Liver (tissue), 10 donors: ENCODE results near the gene ZNF48. TPM values are rescaled to one million over a fixed set of nuclear protein-coding genes. Genes with fewer than 3 reads are reported as not detected.

Experiments
- DNase-seq: peaks from one replicate; pipeline ENCODE4 v3.0.0-alpha.2; 2017; ENCODE audit warnings: low spot score
- H3K27ac ChIP-seq, 2 donors: one replicate each; pipeline ENCODE4 v1.7.0; 2013; ENCODE audit warnings: inconsistent platforms in 2 of 2, low read length in 2 of 2, control low read depth in 1 of 2, low read depth in 1 of 2, mild to moderate bottlenecking in 1 of 2
- H3K27me3 ChIP-seq, 4 donors: one replicate each; pipeline versions ENCODE4 v1.6.1 to v1.7.0; 2013; ENCODE audit warnings: low read length in 3 of 4, inconsistent platforms in 1 of 4, mild to moderate bottlenecking in 1 of 4, moderate library complexity in 1 of 4; ENCODE audit not compliant: control insufficient read depth in 4 of 4, insufficient read depth in 4 of 4
- H3K36me3 ChIP-seq, 4 donors: one replicate each; pipeline versions ENCODE4 v1.6.1 to v1.7.0; 2013; ENCODE audit warnings: low read length in 3 of 4, mild to moderate bottlenecking in 3 of 4, low read depth in 1 of 4, moderate library complexity in 1 of 4; ENCODE audit not compliant: control insufficient read depth in 4 of 4, insufficient read depth in 3 of 4
- H3K4me1 ChIP-seq, 4 donors: one replicate each; pipeline versions ENCODE4 v1.6.1 to v1.7.0; 2013; ENCODE audit warnings: low read length in 3 of 4, mild to moderate bottlenecking in 3 of 4, moderate library complexity in 1 of 4; ENCODE audit not compliant: control insufficient read depth in 4 of 4, insufficient read depth in 4 of 4
- H3K4me3 ChIP-seq, 3 donors: one replicate each; pipeline versions ENCODE4 v1.6.1 to v1.7.0; 2013; ENCODE audit warnings: low read length in 3 of 3, control low read depth in 1 of 3, low read depth in 1 of 3, mild to moderate bottlenecking in 1 of 3
- H3K9ac ChIP-seq, 2 donors: one replicate each; pipeline ENCODE4 v1.7.0; 2013; ENCODE audit warnings: low read length in 2 of 2, mild to moderate bottlenecking in 2 of 2, moderate library complexity in 2 of 2, control low read depth in 1 of 2, low read depth in 1 of 2
- H3K9me3 ChIP-seq, 4 donors: one replicate each; pipeline versions ENCODE4 v1.6.1 to v1.7.0; 2013; ENCODE audit warnings: low read length in 3 of 4; ENCODE audit not compliant: control insufficient read depth in 4 of 4
- EGR1 ChIP-seq, 2 donors: IDR thresholded peaks; 2 replicates each; pipeline ENCODE4 v1.6.1; 2016 to 2018; ENCODE audit warnings: antibody characterized with exemption in 2 of 2, low read depth in 2 of 2
- FOXA1 ChIP-seq: IDR thresholded peaks from 2 replicates; pipeline ENCODE4 v1.6.1; 2016; ENCODE audit warnings: antibody characterized with exemption
- FOXA2 ChIP-seq: IDR thresholded peaks from 2 replicates; pipeline ENCODE4 v1.6.1; 2016; ENCODE audit warnings: antibody characterized with exemption
- GABPA ChIP-seq, 2 donors: IDR thresholded peaks in 1 of 2; conservative IDR thresholded peaks in 1 of 2; 2 replicates each; pipeline ENCODE4 v1.6.1; 2016; ENCODE audit warnings: antibody characterized with exemption in 2 of 2, mild to moderate bottlenecking in 1 of 2, moderate library complexity in 1 of 2
- HNF4A ChIP-seq, 2 donors: conservative IDR thresholded peaks; 2 replicates each; pipeline ENCODE4 v1.6.1; 2016; ENCODE audit warnings: antibody characterized with exemption in 2 of 2, mild to moderate bottlenecking in 2 of 2
- HNF4G ChIP-seq: IDR thresholded peaks from 2 replicates; pipeline ENCODE4 v1.6.1; 2016; ENCODE audit warnings: antibody characterized with exemption
- JUND ChIP-seq, 2 donors: IDR thresholded peaks; 2 replicates each; pipeline ENCODE4 v1.6.1; 2016; ENCODE audit warnings: antibody characterized with exemption in 2 of 2
- NR2F2 ChIP-seq: IDR thresholded peaks from 2 replicates; pipeline ENCODE4 v1.6.1; 2016; ENCODE audit warnings: antibody characterized with exemption
- RAD21 ChIP-seq, 2 donors: IDR thresholded peaks; 2 replicates each; pipeline ENCODE4 v1.6.1; 2016; ENCODE audit warnings: antibody characterized with exemption in 2 of 2, mild to moderate bottlenecking in 2 of 2
- RXRA ChIP-seq, 2 donors: IDR thresholded peaks; 2 replicates each; pipeline ENCODE4 v1.6.1; 2017 to 2018; ENCODE audit warnings: antibody characterized with exemption in 2 of 2, mild to moderate bottlenecking in 1 of 2
- SP1 ChIP-seq: IDR thresholded peaks from 2 replicates; pipeline ENCODE4 v1.6.1; 2018; ENCODE audit warnings: antibody characterized with exemption, mild to moderate bottlenecking
- TAF1 ChIP-seq: conservative IDR thresholded peaks from 2 replicates; pipeline ENCODE4 v1.6.1; 2016; ENCODE audit warnings: antibody characterized with exemption, mild to moderate bottlenecking
- YY1 ChIP-seq: IDR thresholded peaks from 2 replicates; pipeline ENCODE4 v1.6.1; 2016; ENCODE audit warnings: antibody characterized with exemption, mild to moderate bottlenecking
- WGBS: extraction: QIAGEN DNeasy Blood & Tissue Kit; methylation state at CpG from one replicate; pipeline ENCODE4 v1.1.7; 2013; 5-methylcytosine and 5-hydroxymethylcytosine counted together
- polyA plus RNA-seq, 2 donors: library from polyadenylated mRNA; stranded (reverse) in 1 of 2; unstranded in 1 of 2; fragments of 200-250 nt in 1 of 2; fragments of >200 nt in 1 of 2; fragmentation: Nextera tagmentation in 1 of 2; extraction: Ambion mirVana in 1 of 2; gene quantifications; one replicate each; pipeline versions ENCODE4 v1.2.1 to v1.2.3, GENCODE V29; 2013 to 2015
- small RNA-seq: library from RNA; depleted of rRNA; stranded (forward); fragments of <200 nt; gene quantifications from one replicate; pipeline ENCODE3, GENCODE V24; 2014
- total RNA-seq, 2 donors: library from RNA; depleted of rRNA; stranded (reverse); fragments of >200 nt; gene quantifications; one replicate each; pipeline ENCODE4 v1.2.3, GENCODE V29; 2014
- TF ChIP-seq, protein P1 (sequence below): fragments of 150-350 bp; IDR thresholded peaks from 2 replicates; pipeline ENCODE4 v1.5.1; 2017; ENCODE audit warnings: improper control_type of control experiment, low read depth, low read length; ENCODE audit not compliant: missing input control
- TF ChIP-seq, protein P2 (sequence below): IDR thresholded peaks from 2 replicates; pipeline ENCODE4 v1.6.1; 2016; ENCODE audit warnings: antibody characterized with exemption
- TF ChIP-seq, protein P3 (sequence below): IDR thresholded peaks from 2 replicates; pipeline ENCODE4 v1.6.1; 2016; ENCODE audit warnings: antibody characterized with exemption
- TF ChIP-seq, protein P4 (sequence below): IDR thresholded peaks from 2 replicates; pipeline ENCODE4 v1.6.1; 2016; ENCODE audit warnings: antibody characterized with exemption, mild to moderate bottlenecking
- TF ChIP-seq, protein P5 (sequence below): IDR thresholded peaks from 2 replicates; pipeline ENCODE4 v1.6.1; 2016; ENCODE audit warnings: antibody characterized with exemption
- donor health status: healthy.
- donor health status: healthy.
- donor health status: healthy.
- donor health status: healthy.
- donor health status: healthy.

Gene ZNF48
- total and polyA plus RNA-seq, 4 donors: 2.3 to 4.7 (median 3.1) TPM

DNA sequence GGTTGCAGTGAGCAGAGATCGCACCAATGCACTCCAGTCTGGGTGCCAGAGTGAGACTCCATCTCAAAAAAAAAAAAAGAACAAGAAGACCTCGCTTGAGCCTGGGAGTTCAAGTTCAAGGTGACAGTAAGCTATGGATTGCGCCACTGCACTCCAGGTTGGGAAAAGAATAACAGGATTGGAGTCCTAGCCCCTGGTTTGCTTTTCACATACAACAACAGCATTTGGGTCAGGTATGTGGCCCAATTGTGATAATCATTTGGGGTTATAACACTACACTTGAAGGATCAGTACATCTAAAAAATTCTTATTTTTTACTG, 53.9 kb downstream of the ZNF48 start:
- DNase-seq: no peak
- 78% methylated on average over 3 of the region's 3 CpGs for WGBS
- Histone ChIP-seq H3K27me3 (no peaks in the 10 kb centered on the region), H3K4me3 (no peak overlapping the region), H3K36me3 (no peaks in the 10 kb centered on the region), H3K4me1 (peaks cover 2 to 21% (median 13%) of the 10 kb centered on the region in 4 donors), H3K9me3 (no peaks in the 10 kb centered on the region), H3K9ac (no peak overlapping the region), H3K27ac (no peak overlapping the region)
- TF ChIP-seq SP1: no peak
- no peak for TF ChIP-seq YY1
- no peak for TF ChIP-seq RXRA (IDR thresholded peaks at IDR 0.05)
- no peak for TF ChIP-seq FOXA2
- no peak for TF ChIP-seq HNF4A (conservative IDR thresholded peaks at IDR 0.05)
- TF ChIP-seq RAD21 (IDR thresholded peaks at IDR 0.05): no peak
- TF ChIP-seq, protein P1, sequence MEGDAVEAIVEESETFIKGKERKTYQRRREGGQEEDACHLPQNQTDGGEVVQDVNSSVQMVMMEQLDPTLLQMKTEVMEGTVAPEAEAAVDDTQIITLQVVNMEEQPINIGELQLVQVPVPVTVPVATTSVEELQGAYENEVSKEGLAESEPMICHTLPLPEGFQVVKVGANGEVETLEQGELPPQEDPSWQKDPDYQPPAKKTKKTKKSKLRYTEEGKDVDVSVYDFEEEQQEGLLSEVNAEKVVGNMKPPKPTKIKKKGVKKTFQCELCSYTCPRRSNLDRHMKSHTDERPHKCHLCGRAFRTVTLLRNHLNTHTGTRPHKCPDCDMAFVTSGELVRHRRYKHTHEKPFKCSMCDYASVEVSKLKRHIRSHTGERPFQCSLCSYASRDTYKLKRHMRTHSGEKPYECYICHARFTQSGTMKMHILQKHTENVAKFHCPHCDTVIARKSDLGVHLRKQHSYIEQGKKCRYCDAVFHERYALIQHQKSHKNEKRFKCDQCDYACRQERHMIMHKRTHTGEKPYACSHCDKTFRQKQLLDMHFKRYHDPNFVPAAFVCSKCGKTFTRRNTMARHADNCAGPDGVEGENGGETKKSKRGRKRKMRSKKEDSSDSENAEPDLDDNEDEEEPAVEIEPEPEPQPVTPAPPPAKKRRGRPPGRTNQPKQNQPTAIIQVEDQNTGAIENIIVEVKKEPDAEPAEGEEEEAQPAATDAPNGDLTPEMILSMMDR: no peak
- TF ChIP-seq EGR1 (IDR thresholded peaks at IDR 0.05; ENCODE audit: low read depth in 2 of 2): no peak
- TF ChIP-seq TAF1: no peak
- TF ChIP-seq FOXA1: no peak
- TF ChIP-seq, protein P2, sequence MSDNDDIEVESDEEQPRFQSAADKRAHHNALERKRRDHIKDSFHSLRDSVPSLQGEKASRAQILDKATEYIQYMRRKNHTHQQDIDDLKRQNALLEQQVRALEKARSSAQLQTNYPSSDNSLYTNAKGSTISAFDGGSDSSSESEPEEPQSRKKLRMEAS: no peak
- TF ChIP-seq, protein P3, sequence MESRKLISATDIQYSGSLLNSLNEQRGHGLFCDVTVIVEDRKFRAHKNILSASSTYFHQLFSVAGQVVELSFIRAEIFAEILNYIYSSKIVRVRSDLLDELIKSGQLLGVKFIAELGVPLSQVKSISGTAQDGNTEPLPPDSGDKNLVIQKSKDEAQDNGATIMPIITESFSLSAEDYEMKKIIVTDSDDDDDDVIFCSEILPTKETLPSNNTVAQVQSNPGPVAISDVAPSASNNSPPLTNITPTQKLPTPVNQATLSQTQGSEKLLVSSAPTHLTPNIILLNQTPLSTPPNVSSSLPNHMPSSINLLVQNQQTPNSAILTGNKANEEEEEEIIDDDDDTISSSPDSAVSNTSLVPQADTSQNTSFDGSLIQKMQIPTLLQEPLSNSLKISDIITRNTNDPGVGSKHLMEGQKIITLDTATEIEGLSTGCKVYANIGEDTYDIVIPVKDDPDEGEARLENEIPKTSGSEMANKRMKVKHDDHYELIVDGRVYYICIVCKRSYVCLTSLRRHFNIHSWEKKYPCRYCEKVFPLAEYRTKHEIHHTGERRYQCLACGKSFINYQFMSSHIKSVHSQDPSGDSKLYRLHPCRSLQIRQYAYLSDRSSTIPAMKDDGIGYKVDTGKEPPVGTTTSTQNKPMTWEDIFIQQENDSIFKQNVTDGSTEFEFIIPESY: no peak
- TF ChIP-seq, protein P4, sequence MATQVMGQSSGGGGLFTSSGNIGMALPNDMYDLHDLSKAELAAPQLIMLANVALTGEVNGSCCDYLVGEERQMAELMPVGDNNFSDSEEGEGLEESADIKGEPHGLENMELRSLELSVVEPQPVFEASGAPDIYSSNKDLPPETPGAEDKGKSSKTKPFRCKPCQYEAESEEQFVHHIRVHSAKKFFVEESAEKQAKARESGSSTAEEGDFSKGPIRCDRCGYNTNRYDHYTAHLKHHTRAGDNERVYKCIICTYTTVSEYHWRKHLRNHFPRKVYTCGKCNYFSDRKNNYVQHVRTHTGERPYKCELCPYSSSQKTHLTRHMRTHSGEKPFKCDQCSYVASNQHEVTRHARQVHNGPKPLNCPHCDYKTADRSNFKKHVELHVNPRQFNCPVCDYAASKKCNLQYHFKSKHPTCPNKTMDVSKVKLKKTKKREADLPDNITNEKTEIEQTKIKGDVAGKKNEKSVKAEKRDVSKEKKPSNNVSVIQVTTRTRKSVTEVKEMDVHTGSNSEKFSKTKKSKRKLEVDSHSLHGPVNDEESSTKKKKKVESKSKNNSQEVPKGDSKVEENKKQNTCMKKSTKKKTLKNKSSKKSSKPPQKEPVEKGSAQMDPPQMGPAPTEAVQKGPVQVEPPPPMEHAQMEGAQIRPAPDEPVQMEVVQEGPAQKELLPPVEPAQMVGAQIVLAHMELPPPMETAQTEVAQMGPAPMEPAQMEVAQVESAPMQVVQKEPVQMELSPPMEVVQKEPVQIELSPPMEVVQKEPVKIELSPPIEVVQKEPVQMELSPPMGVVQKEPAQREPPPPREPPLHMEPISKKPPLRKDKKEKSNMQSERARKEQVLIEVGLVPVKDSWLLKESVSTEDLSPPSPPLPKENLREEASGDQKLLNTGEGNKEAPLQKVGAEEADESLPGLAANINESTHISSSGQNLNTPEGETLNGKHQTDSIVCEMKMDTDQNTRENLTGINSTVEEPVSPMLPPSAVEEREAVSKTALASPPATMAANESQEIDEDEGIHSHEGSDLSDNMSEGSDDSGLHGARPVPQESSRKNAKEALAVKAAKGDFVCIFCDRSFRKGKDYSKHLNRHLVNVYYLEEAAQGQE: no peak
- TF ChIP-seq JUND (IDR thresholded peaks at IDR 0.05): no peak
- TF ChIP-seq, protein P5, sequence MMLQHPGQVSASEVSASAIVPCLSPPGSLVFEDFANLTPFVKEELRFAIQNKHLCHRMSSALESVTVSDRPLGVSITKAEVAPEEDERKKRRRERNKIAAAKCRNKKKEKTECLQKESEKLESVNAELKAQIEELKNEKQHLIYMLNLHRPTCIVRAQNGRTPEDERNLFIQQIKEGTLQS: no peak
- no peak for TF ChIP-seq NR2F2
- TF ChIP-seq GABPA (IDR thresholded peaks at IDR 0.05 in 1 of 2, conservative IDR thresholded peaks at IDR 0.05 in 1 of 2): no peak
- TF ChIP-seq HNF4G: no peak

Small RNA genes lying within 50 kb of the gene (small RNA-seq; reads per million reads assigned to genes)
- gene RF00406: 0.42 reads per million, percentile 47 among the genes with 10 or more reads in this experiment

Other genes starting within 250 kb of the ZNF48 start
- 10 to 100 TPM; 12.7 to 26.7 TPM for gene CORO1A, start 211.8 kb upstream of the ZNF48 start, total RNA-seq
- gene CORO1A, start 211.8 kb upstream of the ZNF48 start, polyA plus RNA-seq: 10 to 100 TPM in 1 of 2 donors, 1 to 10 TPM in 1; 6.0 to 16.7 TPM
- 10 to 100 TPM; 21.2 to 79.8 TPM for gene BOLA2B, start 201.8 kb upstream of the ZNF48 start, total RNA-seq
- gene BOLA2B, start 201.8 kb upstream of the ZNF48 start, polyA plus RNA-seq: 10 to 100 TPM; 47.6 to 66.0 TPM
- 10 to 100 TPM; 37.1 to 37.9 TPM for gene SLX1A, start 201.5 kb upstream of the ZNF48 start, total RNA-seq
- 10 to 100 TPM; 46.1 to 55.2 TPM for gene SLX1A, start 201.5 kb upstream of the ZNF48 start, polyA plus RNA-seq
- gene SULT1A3, start 196.2 kb upstream of the ZNF48 start, total RNA-seq: 1 to 10 TPM; 2.8 to 9.4 TPM
- 10 to 100 TPM; 12.6 to 13.8 TPM for gene SULT1A3, start 196.2 kb upstream of the ZNF48 start, polyA plus RNA-seq
- gene NPIPB13, start 146.9 kb upstream of the ZNF48 start, total RNA-seq: 1 to 10 TPM; 1.3 to 1.5 TPM
- gene NPIPB13, start 146.9 kb upstream of the ZNF48 start, polyA plus RNA-seq: 1 to 10 TPM in 1 of 2 donors, under 1 TPM in 1; 0.70 to 1.4 TPM
- 10 to 100 TPM; 10.0 TPM for gene CD2BP2, start 40.1 kb upstream of the ZNF48 start, total RNA-seq
- 10 to 100 TPM; 13.4 to 15.4 TPM for gene CD2BP2, start 40.1 kb upstream of the ZNF48 start, polyA plus RNA-seq
- 10 to 100 TPM; 16.1 to 16.5 TPM for gene TBC1D10B, start 24.9 kb upstream of the ZNF48 start, total RNA-seq
- gene TBC1D10B, start 24.9 kb upstream of the ZNF48 start, polyA plus RNA-seq: 1 to 10 TPM; 3.6 to 9.2 TPM
- gene MYL11, start 20.6 kb upstream of the ZNF48 start, total RNA-seq: under 1 TPM in 1 of 2 donors, not detected in 1; 0.70 TPM
- not detected for gene MYL11, start 20.6 kb upstream of the ZNF48 start, polyA plus RNA-seq
- 1 to 10 TPM in 1 of 2 donors, under 1 TPM in 1; 0.42 to 1.0 TPM for gene SEPTIN1, start 12.9 kb upstream of the ZNF48 start, total RNA-seq
- gene SEPTIN1, start 12.9 kb upstream of the ZNF48 start, polyA plus RNA-seq: 1 to 10 TPM; 1.4 to 2.8 TPM
- gene ZNF771, start 12.2 kb downstream of the ZNF48 start, total RNA-seq: 1 to 10 TPM; 2.6 to 8.0 TPM
- 1 to 10 TPM; 5.2 to 5.3 TPM for gene ZNF771, start 12.2 kb downstream of the ZNF48 start, polyA plus RNA-seq
- 10 to 100 TPM in 1 of 2 donors, 1 to 10 TPM in 1; 6.0 to 12.0 TPM for gene DCTPP1, start 34.6 kb downstream of the ZNF48 start, total RNA-seq
- gene DCTPP1, start 34.6 kb downstream of the ZNF48 start, polyA plus RNA-seq: 10 to 100 TPM; 18.1 to 18.8 TPM
- gene SEPHS2, start 50.5 kb downstream of the ZNF48 start, total RNA-seq: 100 to 1,000 TPM in 1 of 2 donors, 10 to 100 TPM in 1; 50.1 to 122 TPM
- gene SEPHS2, start 50.5 kb downstream of the ZNF48 start, polyA plus RNA-seq: 100 to 1,000 TPM; 143 to 241 TPM
- 10 to 100 TPM in 1 of 2 donors, 1 to 10 TPM in 1; 9.4 to 11.8 TPM for gene ITGAL, start 77.3 kb downstream of the ZNF48 start, total RNA-seq
- 1 to 10 TPM; 4.3 to 4.4 TPM for gene ITGAL, start 77.3 kb downstream of the ZNF48 start, polyA plus RNA-seq
- 10 to 100 TPM in 1 of 2 donors, 1 to 10 TPM in 1; 8.9 to 12.8 TPM for gene ZNF768, start 131.1 kb downstream of the ZNF48 start, total RNA-seq
- gene ZNF768, start 131.1 kb downstream of the ZNF48 start, polyA plus RNA-seq: 10 to 100 TPM in 1 of 2 donors, 1 to 10 TPM in 1; 2.2 to 16.9 TPM
- 10 to 100 TPM in 1 of 2 donors, 1 to 10 TPM in 1; 6.9 to 10.5 TPM for gene ZNF747, start 139.4 kb downstream of the ZNF48 start, total RNA-seq
- gene ZNF747, start 139.4 kb downstream of the ZNF48 start, polyA plus RNA-seq: 1 to 10 TPM; 3.8 to 6.2 TPM
- 1 to 10 TPM; 5.0 to 6.8 TPM for gene ZNF764, start 163.0 kb downstream of the ZNF48 start, total RNA-seq
- 1 to 10 TPM; 1.6 to 3.4 TPM for gene ZNF764, start 163.0 kb downstream of the ZNF48 start, polyA plus RNA-seq
- 1 to 10 TPM; 3.4 to 3.7 TPM for gene ZNF688, start 176.3 kb downstream of the ZNF48 start, total RNA-seq
- 1 to 10 TPM; 5.8 to 8.9 TPM for gene ZNF688, start 176.3 kb downstream of the ZNF48 start, polyA plus RNA-seq
- gene ZNF785, start 190.3 kb downstream of the ZNF48 start, total RNA-seq: 1 to 10 TPM; 4.5 to 5.9 TPM
- 1 to 10 TPM; 1.8 to 2.0 TPM for gene ZNF785, start 190.3 kb downstream of the ZNF48 start, polyA plus RNA-seq
- 1 to 10 TPM; 4.6 to 5.8 TPM for gene ZNF689, start 215.0 kb downstream of the ZNF48 start, total RNA-seq
- 1 to 10 TPM; 2.6 to 4.0 TPM for gene ZNF689, start 215.0 kb downstream of the ZNF48 start, polyA plus RNA-seq